LNCaP clone FGC (cell line): Measurements from ENCODE around the gene NRL.
"Not testable (repeated sequence)": the region's sequence is repeated elsewhere in the genome, so short reads cannot be mapped to it uniquely, and the experiment has no call there.

Experiments used
- DNase-seq: peaks from one replicate; pipeline ENCODE4 v3.0.0-alpha.2; 2011; ENCODE audit warnings: low read depth
- H3K4me3 ChIP-seq: 2 replicates; pipeline ENCODE4 v1.5.1; 2011; ENCODE audit warnings: mild to moderate bottlenecking, low read depth, low read length, control low read depth
- CTCF ChIP-seq: IDR thresholded peaks from 2 replicates; pipeline ENCODE4 v1.5.1; 2012; ENCODE audit warnings: mild to moderate bottlenecking; ENCODE audit not compliant: control insufficient read depth, insufficient read depth; ENCODE audit errors: extremely low read depth

NRL gene

GRCh38 chr14:24108336-24108874 lies 6.3 kb downstream of the NRL start:
- H3K4me3 ChIP-seq = no peak overlapping the region
- TF ChIP-seq CTCF = no peak
- no peak for DNase-seq

- no peak for TF ChIP-seq CTCF
- no peak overlapping the region for H3K4me3 ChIP-seq
- DNase-seq = no peak
Observed at GRCh38 chr14:24106672-24107271, 8.0 kb downstream of the NRL start.

- not testable (repeated sequence) for DNase-seq, H3K4me3 ChIP-seq
Observed at GRCh38 chr14:24105609-24106239, 9.0 kb downstream of the NRL start.

- TF ChIP-seq CTCF = no peak
- H3K4me3 ChIP-seq = no peak overlapping the region
- no peak for DNase-seq
Observed at GRCh38 chr14:24103451-24103850, 11.3 kb downstream of the NRL start.

GRCh38 chr14:24102357-24103048 lies 12.2 kb downstream of the NRL start:
- H3K4me3 ChIP-seq = no peak overlapping the region
- no peak for TF ChIP-seq CTCF
- DNase-seq = no peak

- no peak for TF ChIP-seq CTCF
- no peak for DNase-seq
- no peak overlapping the region for H3K4me3 ChIP-seq
Observed at GRCh38 chr14:24100982-24101494, 13.7 kb downstream of the NRL start.

- TF ChIP-seq CTCF = no peak
- no peak for DNase-seq
- H3K4me3 ChIP-seq = no peak overlapping the region
Observed at GRCh38 chr14:24100197-24100981, 14.4 kb downstream of the NRL start.
